KMS-11 (cell line): ENCODE results near the gene SF3B6.

Experiments used
- H2AFZ ChIP-seq: fragments of 200-600 bp; sonication (generic); 2 replicates; pipeline ENCODE4 v1.6.1; 2016; ENCODE audit warnings: antibody characterized with exemption, mixed run types, low read depth
- H3K27ac ChIP-seq: fragments of 200-600 bp; sonication (generic); 2 replicates; pipeline ENCODE4 v1.6.1; 2016; ENCODE audit warnings: mild to moderate bottlenecking, mixed run types
- H3K27me3 ChIP-seq: fragments of 200-600 bp; sonication (generic); 2 replicates; pipeline ENCODE4 v1.6.1; 2017; ENCODE audit warnings: mild to moderate bottlenecking, low read depth, mixed run types, moderate library complexity; ENCODE audit not compliant: insufficient read depth
- H3K36me3 ChIP-seq: fragments of 200-600 bp; sonication (generic); 2 replicates; pipeline ENCODE4 v1.6.1; 2017; ENCODE audit warnings: mild to moderate bottlenecking, mixed run types; ENCODE audit not compliant: insufficient read depth
- H3K4me1 ChIP-seq: fragments of 200-600 bp; sonication (generic); 2 replicates; pipeline ENCODE4 v1.6.1; 2016; ENCODE audit warnings: mild to moderate bottlenecking, low read depth, mixed run types; ENCODE audit not compliant: poor library complexity, severe bottlenecking
- H3K4me2 ChIP-seq: fragments of 200-600 bp; sonication (generic); 2 replicates; pipeline ENCODE4 v1.7.0; 2016; ENCODE audit warnings: mild to moderate bottlenecking, mixed run types
- H3K4me3 ChIP-seq: fragments of 200-600 bp; sonication (generic); IDR thresholded peaks from 2 replicates; pipeline ENCODE4 v1.6.1; 2017; ENCODE audit warnings: low read depth, low read length, mixed read lengths; ENCODE audit not compliant: insufficient read depth
- H3K79me2 ChIP-seq: fragments of 200-600 bp; sonication (generic); 2 replicates; pipeline ENCODE4 v1.6.1; 2016; ENCODE audit warnings: low read depth, mixed run types; ENCODE audit not compliant: insufficient read depth
- H3K9ac ChIP-seq: fragments of 200-600 bp; sonication (generic); 2 replicates; pipeline ENCODE4 v1.6.1; 2016; ENCODE audit warnings: mild to moderate bottlenecking, mixed run types
- H4K20me1 ChIP-seq: fragments of 200-600 bp; sonication (generic); 2 replicates; pipeline ENCODE4 v1.6.1; 2016; ENCODE audit warnings: mild to moderate bottlenecking, mixed run types; ENCODE audit not compliant: insufficient read depth
- CTCF ChIP-seq: fragments of 200-600 bp; sonication (generic); conservative IDR thresholded peaks from 2 replicates; pipeline ENCODE4 v1.6.1; 2017; ENCODE audit warnings: low read depth, mild to moderate bottlenecking, antibody characterized with exemption, low read length, moderate library complexity, mixed read lengths

Gene SF3B6

GRCh38 chr2:24049485-24050021, 26.6 kb downstream of the SF3B6 start, which contains the start of gene FKBP1B:
Gene FKBP1B (plus strand): TSS chr2:24049741. CDS start chr2:24049850, 109 bp downstream.
- TF ChIP-seq CTCF = no peak
- no peak within 1 kb of the TSS for H2AFZ ChIP-seq
- peaks cover 14% of the 10 kb centered on the region for H3K4me1 ChIP-seq
- no peak within 1 kb of the TSS for H3K4me2 ChIP-seq
- no peak within 1 kb of the TSS for H3K4me3 ChIP-seq
- no peaks in the 10 kb centered on the region for H4K20me1 ChIP-seq
- H3K27ac ChIP-seq = no peak within 1 kb of the TSS
- H3K79me2 ChIP-seq = no peaks in the 10 kb centered on the region
- no peaks in the 10 kb centered on the region for H3K27me3 ChIP-seq
- H3K36me3 ChIP-seq = no peaks in the 10 kb centered on the region
- H3K9ac ChIP-seq = no peak within 1 kb of the TSS

- no peak overlapping the region for H2AFZ ChIP-seq
These were observed 27.2 kb downstream of the SF3B6 start for GRCh38 chr2:24048769-24049484.

GRCh38 chr2:24047703-24048033, 28.5 kb downstream of the SF3B6 start:
- H3K9ac ChIP-seq = no peak overlapping the region
- no peak for TF ChIP-seq CTCF

More at GRCh38 chr2:24048769-24049484, 27.2 kb downstream of the SF3B6 start:
- TF ChIP-seq CTCF = no peak
- no peak overlapping the region for H3K9ac ChIP-seq
- no peak overlapping the region for H3K4me3 ChIP-seq
- no peaks in the 10 kb centered on the region for H3K36me3 ChIP-seq
- H3K27ac ChIP-seq = no peak overlapping the region
- no peaks in the 10 kb centered on the region for H4K20me1 ChIP-seq
- H3K27me3 ChIP-seq = no peaks in the 10 kb centered on the region
- no peak overlapping the region for H3K4me2 ChIP-seq
- peaks cover 14% of the 10 kb centered on the region for H3K4me1 ChIP-seq
- no peaks in the 10 kb centered on the region for H3K79me2 ChIP-seq

GRCh38 chr2:24046930-24047702, 29.0 kb downstream of the SF3B6 start, which contains the start of gene WDCP:
Gene WDCP (minus strand): TSS chr2:24047391. CDS start chr2:24039494, 7,897 bp downstream.
- peaks cover 14% of the 10 kb centered on the region for H3K4me1 ChIP-seq
- H4K20me1 ChIP-seq = no peaks in the 10 kb centered on the region
- H3K36me3 ChIP-seq = no peaks in the 10 kb centered on the region
- H2AFZ ChIP-seq = peak within 1 kb of the TSS; percentile 84
- peak within 1 kb of the TSS; percentile 87 for H3K4me3 ChIP-seq
- no peak for TF ChIP-seq CTCF
- H3K79me2 ChIP-seq = no peaks in the 10 kb centered on the region
- H3K27ac ChIP-seq = no peak within 1 kb of the TSS
- H3K9ac ChIP-seq = peak within 1 kb of the TSS; percentile 36; the same call in 1 of the 2 replicates
- no peaks in the 10 kb centered on the region for H3K27me3 ChIP-seq
- H3K4me2 ChIP-seq = peak within 1 kb of the TSS; percentile 56

More at GRCh38 chr2:24047703-24048033, 28.5 kb downstream of the SF3B6 start:
- peak overlapping the region; percentile 84 for H2AFZ ChIP-seq
- H3K4me2 ChIP-seq = peak overlapping the region; percentile 44
- H3K79me2 ChIP-seq = no peaks in the 10 kb centered on the region
- H3K36me3 ChIP-seq = no peaks in the 10 kb centered on the region
- H3K27me3 ChIP-seq = no peaks in the 10 kb centered on the region
- no peak overlapping the region for H3K27ac ChIP-seq
- no peaks in the 10 kb centered on the region for H4K20me1 ChIP-seq
- peak overlapping the region; percentile 10 for H3K4me3 ChIP-seq
- peaks cover 14% of the 10 kb centered on the region for H3K4me1 ChIP-seq
